ENCODE data around the gene TUBB4B.

GRCh38 chr9:137202966-137203365, 38.1 kb upstream of the TUBB4B start:
- TF ChIP-seq POLR2A (IDR thresholded peaks at IDR 0.05; ENCODE audit: low read depth, low read length): no peak
- TF ChIP-seq POLR2AphosphoS5 (IDR thresholded peaks at IDR 0.05; ENCODE audit: low read depth, low read length): no peak
- no peak for TF ChIP-seq POU2F2 (IDR thresholded peaks at IDR 0.05; ENCODE audit: low read depth, low read length)
- no peak for TF ChIP-seq PAX5 (IDR thresholded peaks at IDR 0.05; ENCODE audit: insufficient read depth, low read length, severe bottlenecking)
